Mammary epithelial cell (primary cell): ENCODE measurements around the gene PAGE1.

Source experiments
- EZH2 ChIP-seq: IDR thresholded peaks from 2 replicates; pipeline ENCODE4 v1.6.1; 2012; ENCODE audit warnings: low read length, inconsistent platforms, borderline replicate concordance
- TF ChIP-seq, protein P1 (sequence below), 2 donors: IDR thresholded peaks in 1 of 2; conservative IDR thresholded peaks in 1 of 2; 2 replicates each; pipeline ENCODE4 v1.5.1; 2011 to 2012; ENCODE audit warnings: inconsistent platforms in 2 of 2, low read length in 2 of 2, mild to moderate bottlenecking in 2 of 2, control low read depth in 1 of 2, low read depth in 1 of 2; ENCODE audit not compliant: insufficient read depth in 1 of 2; ENCODE audit errors: extremely low read depth in 1 of 2

DNA sequence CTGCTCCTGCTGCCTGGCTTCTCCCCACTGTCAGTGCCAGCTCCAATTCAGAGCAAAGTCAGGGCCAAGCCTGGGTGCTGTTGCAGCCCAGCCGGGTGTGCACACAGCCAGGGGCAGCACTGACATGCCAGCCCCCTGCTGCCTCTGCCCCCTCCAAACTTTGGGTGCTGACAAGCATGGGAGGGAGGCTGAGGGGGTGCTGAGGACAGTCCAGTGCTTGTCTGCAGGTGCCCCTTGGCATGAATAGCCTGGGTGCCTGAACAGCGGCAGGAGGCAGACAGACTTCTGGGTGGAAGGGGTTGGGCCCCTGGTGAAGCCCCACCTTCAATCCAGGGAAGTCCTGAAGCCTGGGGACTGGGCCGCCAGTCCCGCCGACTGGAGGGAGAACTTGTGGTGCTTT lies 31.2 kb upstream of the PAGE1 start:
- TF ChIP-seq, protein P1, sequence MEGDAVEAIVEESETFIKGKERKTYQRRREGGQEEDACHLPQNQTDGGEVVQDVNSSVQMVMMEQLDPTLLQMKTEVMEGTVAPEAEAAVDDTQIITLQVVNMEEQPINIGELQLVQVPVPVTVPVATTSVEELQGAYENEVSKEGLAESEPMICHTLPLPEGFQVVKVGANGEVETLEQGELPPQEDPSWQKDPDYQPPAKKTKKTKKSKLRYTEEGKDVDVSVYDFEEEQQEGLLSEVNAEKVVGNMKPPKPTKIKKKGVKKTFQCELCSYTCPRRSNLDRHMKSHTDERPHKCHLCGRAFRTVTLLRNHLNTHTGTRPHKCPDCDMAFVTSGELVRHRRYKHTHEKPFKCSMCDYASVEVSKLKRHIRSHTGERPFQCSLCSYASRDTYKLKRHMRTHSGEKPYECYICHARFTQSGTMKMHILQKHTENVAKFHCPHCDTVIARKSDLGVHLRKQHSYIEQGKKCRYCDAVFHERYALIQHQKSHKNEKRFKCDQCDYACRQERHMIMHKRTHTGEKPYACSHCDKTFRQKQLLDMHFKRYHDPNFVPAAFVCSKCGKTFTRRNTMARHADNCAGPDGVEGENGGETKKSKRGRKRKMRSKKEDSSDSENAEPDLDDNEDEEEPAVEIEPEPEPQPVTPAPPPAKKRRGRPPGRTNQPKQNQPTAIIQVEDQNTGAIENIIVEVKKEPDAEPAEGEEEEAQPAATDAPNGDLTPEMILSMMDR (conservative IDR thresholded peaks at IDR 0.05 in 1 of 2, IDR thresholded peaks at IDR 0.05 in 1 of 2; ENCODE audit: extremely low read depth in 1 of 2, insufficient read depth in 1 of 2, low read depth in 1 of 2, low read length in 2 of 2): no peak
- TF ChIP-seq EZH2: no peak
